ENCODE results near the gene TLCD5. TPM values are rescaled to one million over a fixed set of nuclear protein-coding genes. Genes with fewer than 3 reads are reported as not detected.

Gene TLCD5
- total and polyA plus RNA-seq, 7 donors = 0.60 to 7.2 (median 3.7) TPM; not detected in 1

- DNase-seq = no peak
- Histone ChIP-seq H3K27me3 (no peaks in the 10 kb centered on the region), H3K36me3 (no peaks in the 10 kb centered on the region), H3K9me3 (no peaks in the 10 kb centered on the region), H3K27ac (no peak overlapping the region), H3K4me3 (no peak overlapping the region), H3K4me1 (peaks cover 0 to 25% (median 13%) of the 10 kb centered on the region in 4 donors)
- intact Hi-C loops (cut with DNase I) = no loop called here
- TF ChIP-seq EP300 (IDR thresholded peaks at IDR 0.05) (no peak), CTCF (IDR thresholded peaks at IDR 0.05) (no peak), POLR2AphosphoS5 (IDR thresholded peaks at IDR 0.05) (no peak), POLR2A (IDR thresholded peaks at IDR 0.05) (no peak)
Observed at GRCh38 chr11:120363436-120363835, 38.3 kb downstream of the TLCD5 start.

- H3K9me3 ChIP-seq = no peaks in the 10 kb centered on the region
- H3K27me3 ChIP-seq = no peaks in the 10 kb centered on the region
- peaks cover 0 to 31% (median 16%) of the 10 kb centered on the region in 4 donors for H3K4me1 ChIP-seq
- no peak overlapping the region for H3K27ac ChIP-seq
- intact Hi-C loops (cut with DNase I) = no loop called here
- no peak for TF ChIP-seq POLR2A (IDR thresholded peaks at IDR 0.05)
- TF ChIP-seq POLR2AphosphoS5 (IDR thresholded peaks at IDR 0.05) = no peak
- no peak overlapping the region for H3K4me3 ChIP-seq
- no peak for DNase-seq
- no peaks in the 10 kb centered on the region for H3K36me3 ChIP-seq
Observed at GRCh38 chr11:120365512-120365911, 40.4 kb downstream of the TLCD5 start.

GRCh38 chr11:120372296-120372695, 47.2 kb downstream of the TLCD5 start:
- intact Hi-C loops (cut with DNase I) = no loop called here
- H3K4me3 ChIP-seq = no peak overlapping the region
- peak overlapping the region in 2 of 4 donors; percentile 48 to 59 for H3K27ac ChIP-seq
- H3K9me3 ChIP-seq = no peaks in the 10 kb centered on the region
- no peaks in the 10 kb centered on the region for H3K36me3 ChIP-seq
- no peaks in the 10 kb centered on the region for H3K27me3 ChIP-seq
- no peak for DNase-seq
- H3K4me1 ChIP-seq = peaks cover 0 to 53% (median 33%) of the 10 kb centered on the region in 4 donors
- no peak for TF ChIP-seq POLR2A (IDR thresholded peaks at IDR 0.05)
- no peak for TF ChIP-seq CTCF (IDR thresholded peaks at IDR 0.05)
- TF ChIP-seq POLR2AphosphoS5 (IDR thresholded peaks at IDR 0.05) = no peak
- no peak for TF ChIP-seq EP300 (IDR thresholded peaks at IDR 0.05)

- no peak overlapping the region for H3K4me3 ChIP-seq
- no peaks in the 10 kb centered on the region for H3K9me3 ChIP-seq
- peak overlapping the region in 1 of 4 donors; percentile 68 for H3K27ac ChIP-seq
- no peaks in the 10 kb centered on the region for H3K36me3 ChIP-seq
- peaks cover 0 to 64% (median 39%) of the 10 kb centered on the region in 4 donors for H3K4me1 ChIP-seq
- no peak for DNase-seq
- no peaks in the 10 kb centered on the region for H3K27me3 ChIP-seq
- TF ChIP-seq POLR2A (IDR thresholded peaks at IDR 0.05) = no peak
- no peak for TF ChIP-seq EP300 (IDR thresholded peaks at IDR 0.05)
- no peak for TF ChIP-seq POLR2AphosphoS5 (IDR thresholded peaks at IDR 0.05)
- TF ChIP-seq CTCF (IDR thresholded peaks at IDR 0.05) = no peak
- intact Hi-C loops (cut with DNase I) = no loop called here
- 87 to 91% methylated on average over 3 of the region's 3 CpGs for WGBS, 2 donors
Observed at GRCh38 chr11:120375076-120375475, 50.0 kb downstream of the TLCD5 start.

- DNase-seq = no peak
- Histone ChIP-seq H3K4me3 (no peak overlapping the region), H3K36me3 (no peaks in the 10 kb centered on the region), H3K4me1 (peaks cover 0 to 64% (median 42%) of the 10 kb centered on the region in 4 donors), H3K27me3 (no peaks in the 10 kb centered on the region), H3K27ac (peak overlapping the region in 3 of 4 donors; percentile 35 to 68 (median 46)), H3K9me3 (no peaks in the 10 kb centered on the region)
- intact Hi-C loops (cut with DNase I) = no loop called here
- WGBS, 2 donors = 49 to 76% methylated on average over 6 of the region's 6 CpGs
- TF ChIP-seq POLR2A (IDR thresholded peaks at IDR 0.05) (no peak), POLR2AphosphoS5 (IDR thresholded peaks at IDR 0.05) (no peak)
Observed at GRCh38 chr11:120376547-120377182, 51.6 kb downstream of the TLCD5 start.

- 77 to 95% methylated on average over 3 of the region's 3 CpGs for WGBS, 2 donors
- Histone ChIP-seq H3K4me1 (peaks cover 0 to 62% (median 42%) of the 10 kb centered on the region in 4 donors), H3K27me3 (no peaks in the 10 kb centered on the region)
Observed at GRCh38 chr11:120378474-120378873, 53.4 kb downstream of the TLCD5 start.

More at GRCh38 chr11:120378474-120378873, 53.4 kb downstream of the TLCD5 start:
- Histone ChIP-seq H3K9me3 (no peaks in the 10 kb centered on the region), H3K36me3 (no peaks in the 10 kb centered on the region), H3K4me3 (no peak overlapping the region), H3K27ac (no peak overlapping the region)
- DNase-seq = no peak
- intact Hi-C loops (cut with DNase I) = no loop called here
- TF ChIP-seq EP300 (IDR thresholded peaks at IDR 0.05) (no peak), CTCF (IDR thresholded peaks at IDR 0.05) (no peak), POLR2AphosphoS5 (IDR thresholded peaks at IDR 0.05) (no peak), POLR2A (IDR thresholded peaks at IDR 0.05) (no peak)
